ENCODE data around the gene C20orf204. TPM values are rescaled to one million over a fixed set of nuclear protein-coding genes. Genes with fewer than 3 reads are reported as not detected.

Gene C20orf204
- total and polyA plus RNA-seq, 9 of the 15 experiments (the other 6 are each of a cell fraction or from before 2014, with no cell fraction given), result 0.11 to 1.1 (median 0.36) TPM; not detected in 2

DNA sequence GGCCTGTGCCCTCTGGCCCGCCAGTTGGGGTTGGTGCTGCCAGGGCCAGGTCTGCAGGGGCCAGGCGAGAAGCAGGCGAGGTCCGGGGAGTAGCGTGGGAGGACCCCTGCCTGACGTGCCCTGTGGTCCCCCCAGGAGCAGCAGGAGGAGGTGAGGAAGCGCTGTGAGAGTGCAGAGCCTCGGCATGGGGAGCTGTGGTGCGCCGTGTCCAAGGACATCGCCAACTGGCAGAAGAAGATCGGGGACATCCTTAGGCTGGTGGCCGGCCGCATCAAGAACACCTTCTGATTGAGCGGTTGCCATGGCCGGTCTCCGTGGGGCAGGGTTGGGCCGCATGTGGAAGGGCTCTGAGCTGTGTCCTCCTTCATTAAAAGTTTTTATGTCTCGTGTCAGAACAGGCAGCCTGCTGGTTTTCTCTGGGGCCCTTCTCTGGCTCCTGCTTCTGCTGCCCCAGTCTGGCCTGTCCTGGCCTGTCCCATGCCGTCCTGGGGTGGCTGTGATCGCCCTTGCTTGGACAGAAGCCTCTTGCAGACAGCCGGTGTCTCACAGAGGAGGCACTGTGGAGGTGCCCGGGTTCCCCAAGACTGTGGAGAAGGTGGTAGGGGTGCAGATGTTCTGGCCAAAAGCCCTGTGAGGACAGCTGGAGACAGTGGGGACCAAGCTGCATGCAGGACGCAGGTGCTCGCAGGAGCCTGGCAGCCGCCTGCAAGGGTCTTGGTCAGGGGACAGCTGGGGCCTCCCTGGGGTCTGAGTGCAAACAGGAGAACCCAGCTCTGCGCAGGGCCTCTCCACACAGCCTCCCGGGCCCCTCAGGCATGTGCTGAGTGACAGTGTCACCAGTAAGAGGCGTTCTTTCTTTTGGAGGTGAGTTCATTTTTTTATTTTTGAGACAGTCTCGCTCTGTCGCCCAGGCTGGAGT is 3.0 kb upstream of the C20orf204 start:
- in situ Hi-C loops (cut with MboI), result no loop called here
- no peak for TF ChIP-seq BACH1 (tag; IDR thresholded peaks at IDR 0.05)
- no peak for TF ChIP-seq SRF (CRISPR knock-in tag; IDR thresholded peaks at IDR 0.05)
- TF ChIP-seq ZKSCAN8 (CRISPR knock-in tag; IDR thresholded peaks at IDR 0.05), result no peak
- no peak for TF ChIP-seq CCAR2 (IDR thresholded peaks at IDR 0.05; ENCODE audit: low read depth, low read length)
- no peak for TF ChIP-seq JUND (IDR thresholded peaks at IDR 0.05; ENCODE audit: borderline replicate concordance, low read depth, low read length)
- TF ChIP-seq JUND (tag; IDR thresholded peaks at IDR 0.05; ENCODE audit: borderline replicate concordance, low read depth, low read length), result no peak
- no peak for TF ChIP-seq PTTG1 (tag; IDR thresholded peaks at IDR 0.05; ENCODE audit: low read depth)
- TF ChIP-seq, protein P1, sequence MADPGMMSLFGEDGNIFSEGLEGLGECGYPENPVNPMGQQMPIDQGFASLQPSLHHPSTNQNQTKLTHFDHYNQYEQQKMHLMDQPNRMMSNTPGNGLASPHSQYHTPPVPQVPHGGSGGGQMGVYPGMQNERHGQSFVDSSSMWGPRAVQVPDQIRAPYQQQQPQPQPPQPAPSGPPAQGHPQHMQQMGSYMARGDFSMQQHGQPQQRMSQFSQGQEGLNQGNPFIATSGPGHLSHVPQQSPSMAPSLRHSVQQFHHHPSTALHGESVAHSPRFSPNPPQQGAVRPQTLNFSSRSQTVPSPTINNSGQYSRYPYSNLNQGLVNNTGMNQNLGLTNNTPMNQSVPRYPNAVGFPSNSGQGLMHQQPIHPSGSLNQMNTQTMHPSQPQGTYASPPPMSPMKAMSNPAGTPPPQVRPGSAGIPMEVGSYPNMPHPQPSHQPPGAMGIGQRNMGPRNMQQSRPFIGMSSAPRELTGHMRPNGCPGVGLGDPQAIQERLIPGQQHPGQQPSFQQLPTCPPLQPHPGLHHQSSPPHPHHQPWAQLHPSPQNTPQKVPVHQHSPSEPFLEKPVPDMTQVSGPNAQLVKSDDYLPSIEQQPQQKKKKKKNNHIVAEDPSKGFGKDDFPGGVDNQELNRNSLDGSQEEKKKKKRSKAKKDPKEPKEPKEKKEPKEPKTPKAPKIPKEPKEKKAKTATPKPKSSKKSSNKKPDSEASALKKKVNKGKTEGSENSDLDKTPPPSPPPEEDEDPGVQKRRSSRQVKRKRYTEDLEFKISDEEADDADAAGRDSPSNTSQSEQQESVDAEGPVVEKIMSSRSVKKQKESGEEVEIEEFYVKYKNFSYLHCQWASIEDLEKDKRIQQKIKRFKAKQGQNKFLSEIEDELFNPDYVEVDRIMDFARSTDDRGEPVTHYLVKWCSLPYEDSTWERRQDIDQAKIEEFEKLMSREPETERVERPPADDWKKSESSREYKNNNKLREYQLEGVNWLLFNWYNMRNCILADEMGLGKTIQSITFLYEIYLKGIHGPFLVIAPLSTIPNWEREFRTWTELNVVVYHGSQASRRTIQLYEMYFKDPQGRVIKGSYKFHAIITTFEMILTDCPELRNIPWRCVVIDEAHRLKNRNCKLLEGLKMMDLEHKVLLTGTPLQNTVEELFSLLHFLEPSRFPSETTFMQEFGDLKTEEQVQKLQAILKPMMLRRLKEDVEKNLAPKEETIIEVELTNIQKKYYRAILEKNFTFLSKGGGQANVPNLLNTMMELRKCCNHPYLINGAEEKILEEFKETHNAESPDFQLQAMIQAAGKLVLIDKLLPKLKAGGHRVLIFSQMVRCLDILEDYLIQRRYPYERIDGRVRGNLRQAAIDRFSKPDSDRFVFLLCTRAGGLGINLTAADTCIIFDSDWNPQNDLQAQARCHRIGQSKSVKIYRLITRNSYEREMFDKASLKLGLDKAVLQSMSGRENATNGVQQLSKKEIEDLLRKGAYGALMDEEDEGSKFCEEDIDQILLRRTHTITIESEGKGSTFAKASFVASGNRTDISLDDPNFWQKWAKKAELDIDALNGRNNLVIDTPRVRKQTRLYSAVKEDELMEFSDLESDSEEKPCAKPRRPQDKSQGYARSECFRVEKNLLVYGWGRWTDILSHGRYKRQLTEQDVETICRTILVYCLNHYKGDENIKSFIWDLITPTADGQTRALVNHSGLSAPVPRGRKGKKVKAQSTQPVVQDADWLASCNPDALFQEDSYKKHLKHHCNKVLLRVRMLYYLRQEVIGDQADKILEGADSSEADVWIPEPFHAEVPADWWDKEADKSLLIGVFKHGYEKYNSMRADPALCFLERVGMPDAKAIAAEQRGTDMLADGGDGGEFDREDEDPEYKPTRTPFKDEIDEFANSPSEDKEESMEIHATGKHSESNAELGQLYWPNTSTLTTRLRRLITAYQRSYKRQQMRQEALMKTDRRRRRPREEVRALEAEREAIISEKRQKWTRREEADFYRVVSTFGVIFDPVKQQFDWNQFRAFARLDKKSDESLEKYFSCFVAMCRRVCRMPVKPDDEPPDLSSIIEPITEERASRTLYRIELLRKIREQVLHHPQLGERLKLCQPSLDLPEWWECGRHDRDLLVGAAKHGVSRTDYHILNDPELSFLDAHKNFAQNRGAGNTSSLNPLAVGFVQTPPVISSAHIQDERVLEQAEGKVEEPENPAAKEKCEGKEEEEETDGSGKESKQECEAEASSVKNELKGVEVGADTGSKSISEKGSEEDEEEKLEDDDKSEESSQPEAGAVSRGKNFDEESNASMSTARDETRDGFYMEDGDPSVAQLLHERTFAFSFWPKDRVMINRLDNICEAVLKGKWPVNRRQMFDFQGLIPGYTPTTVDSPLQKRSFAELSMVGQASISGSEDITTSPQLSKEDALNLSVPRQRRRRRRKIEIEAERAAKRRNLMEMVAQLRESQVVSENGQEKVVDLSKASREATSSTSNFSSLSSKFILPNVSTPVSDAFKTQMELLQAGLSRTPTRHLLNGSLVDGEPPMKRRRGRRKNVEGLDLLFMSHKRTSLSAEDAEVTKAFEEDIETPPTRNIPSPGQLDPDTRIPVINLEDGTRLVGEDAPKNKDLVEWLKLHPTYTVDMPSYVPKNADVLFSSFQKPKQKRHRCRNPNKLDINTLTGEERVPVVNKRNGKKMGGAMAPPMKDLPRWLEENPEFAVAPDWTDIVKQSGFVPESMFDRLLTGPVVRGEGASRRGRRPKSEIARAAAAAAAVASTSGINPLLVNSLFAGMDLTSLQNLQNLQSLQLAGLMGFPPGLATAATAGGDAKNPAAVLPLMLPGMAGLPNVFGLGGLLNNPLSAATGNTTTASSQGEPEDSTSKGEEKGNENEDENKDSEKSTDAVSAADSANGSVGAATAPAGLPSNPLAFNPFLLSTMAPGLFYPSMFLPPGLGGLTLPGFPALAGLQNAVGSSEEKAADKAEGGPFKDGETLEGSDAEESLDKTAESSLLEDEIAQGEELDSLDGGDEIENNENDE (IDR thresholded peaks at IDR 0.05; ENCODE audit: low read depth, low read length), result no peak
- no peak for TF ChIP-seq ZNF41 (CRISPR knock-in tag; conservative IDR thresholded peaks at IDR 0.05)
- peak; percentile 51 for TF ChIP-seq POLR2G (IDR thresholded peaks at IDR 0.05; ENCODE audit: low read depth, low read length)
- Histone ChIP-seq H3K4me1 (replicated peaks in 1 of 2; ENCODE audit: control insufficient read depth in 2 of 2, insufficient read depth in 2 of 2, low read length in 2 of 2) (peaks cover 20 to 44% of the 10 kb centered on the region in 2 experiments), H3K4me3 (no peak overlapping the region), H3K36me3 (ENCODE audit: control insufficient read depth, insufficient read depth, low read length) (peaks cover 67% of the 10 kb centered on the region; the same call in 2 of the 3 replicates), H3K27me3 (ENCODE audit: control insufficient read depth in 2 of 2, insufficient read depth in 2 of 2, low read length in 2 of 2) (no peaks in the 10 kb centered on the region), H3K9ac (ENCODE audit: insufficient read depth in 1 of 2, low read depth in 2 of 2, low read length in 2 of 2) (peak overlapping the region in 1 of 2 experiments; percentile 19; a peak in 1 of 4 replicates), H3K79me2 (ENCODE audit: control insufficient read depth, insufficient read depth, low read length) (no peaks in the 10 kb centered on the region), H3K4me2 (ENCODE audit: insufficient read depth, low read length) (no peak overlapping the region), H4K20me1 (replicated peaks; ENCODE audit: control insufficient read depth, insufficient read depth, low read length) (no peaks in the 10 kb centered on the region), H3K9me3 (replicated peaks; ENCODE audit: control insufficient read depth, insufficient read depth, low read depth, low read length) (no peaks in the 10 kb centered on the region), H3K9me1 (ENCODE audit: control insufficient read depth, insufficient read depth, low read length) (peaks cover 3% of the 10 kb centered on the region), H2AFZ (ENCODE audit: low read depth, low read length) (no peak overlapping the region), H3K27ac (ENCODE audit: extremely low read depth, low read depth, low read length) (no peak overlapping the region)
- POLR2A ChIA-PET, result interaction anchor here (0.5 to 0.7 kb wide), 4 partner anchors 7 to 265 kb away, joined by 3 to 4 read pairs (median 3); no protein-coding TSS in a partner anchor
- DNase-seq (ENCODE audit: extremely low read depth in 1 of 4, low spot score in 3 of 4), result no peak
- CTCF ChIA-PET (ENCODE audit: low intra/inter-chr PET ratio), result no interaction called here
- FAIRE-seq, result no peak
- no peak for ATAC-seq
- intact Hi-C loops (cut with micrococcal nuclease), result no loop called here
- BruUV-seq (replicated peaks), result no TSS peak
- 83% methylated on average over 24 of the region's 31 CpGs for WGBS (ENCODE audit: insufficient coverage, low coverage, missing lambda C conversion rate)
